ENCODE data around the gene EVL. TPM values are rescaled to one million over a fixed set of nuclear protein-coding genes. Genes with fewer than 3 reads are reported as not detected.

The EVL gene
- total and polyA plus RNA-seq, 2 donors (not counting 3 experiments of a cell fraction or from before 2014, with no cell fraction given): 34.6 to 62.5 TPM

DNA sequence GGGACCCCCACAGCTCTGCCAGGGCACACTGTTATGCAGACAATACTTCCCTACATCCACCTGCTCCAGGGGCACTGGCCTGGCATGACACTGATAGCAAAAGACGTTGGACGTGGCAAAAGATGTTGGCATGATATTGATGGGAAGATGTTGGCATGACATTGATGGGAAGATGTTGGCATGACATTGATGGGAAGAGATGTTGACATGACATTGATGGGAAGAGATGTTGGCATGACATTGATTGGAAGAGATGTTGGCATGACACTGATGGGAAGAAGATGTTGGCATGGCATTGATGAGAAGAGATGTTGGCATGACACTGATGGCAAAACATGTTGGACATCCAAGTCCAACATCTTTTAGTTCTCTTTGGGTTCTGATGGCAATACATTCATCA is 105.7 kb downstream of the EVL start:
- Histone ChIP-seq H3K4me3 (replicated peaks in 1 of 3; ENCODE audit: insufficient read depth in 1 of 3, low read depth in 1 of 3, low read length in 3 of 3) (no peak overlapping the region), H3K4me2 (ENCODE audit: insufficient read depth, low read length) (no peak overlapping the region), H3K9me3 (replicated peaks; ENCODE audit: control insufficient read depth, insufficient read depth, low read length) (no peaks in the 10 kb centered on the region), H2AFZ (ENCODE audit: low read depth, low read length) (no peak overlapping the region), H3K36me3 (ENCODE audit: control insufficient read depth in 2 of 2, extremely low read depth in 1 of 2, insufficient read depth in 2 of 2, low read length in 2 of 2) (no peaks in the 10 kb centered on the region), H3K9ac (replicated peaks; ENCODE audit: extremely low read depth, insufficient read depth, low read length) (no peak overlapping the region), H4K20me1 (replicated peaks; ENCODE audit: control insufficient read depth, extremely low read depth, insufficient read depth, low read length) (no peaks in the 10 kb centered on the region), H3K79me2 (ENCODE audit: control insufficient read depth, insufficient read depth, low read length) (no peaks in the 10 kb centered on the region), H3K27ac (ENCODE audit: insufficient read depth, low read depth, low read length) (no peak overlapping the region), H3K4me1 (ENCODE audit: control insufficient read depth, extremely low read depth, insufficient read depth, low read length) (no peaks in the 10 kb centered on the region), H3K27me3 (ENCODE audit: control insufficient read depth in 2 of 2, insufficient read depth in 2 of 2, low read length in 2 of 2) (peaks cover 0 to 4% of the 10 kb centered on the region in 2 experiments), H3K9me1 (replicated peaks; ENCODE audit: control insufficient read depth, extremely low read depth, insufficient read depth, low read length) (no peaks in the 10 kb centered on the region)
- intact Hi-C loops (cut with micrococcal nuclease): no loop called here
- no peak for DNase-seq (ENCODE audit: low read depth, low spot score)
- no peak for FAIRE-seq
- TF ChIP-seq GATA2 (IDR thresholded peaks at IDR 0.05; ENCODE audit: insufficient read depth, insufficient read length, low read depth, low read length) (no peak), JUN (IDR thresholded peaks at IDR 0.05; ENCODE audit: borderline replicate concordance, insufficient read depth, insufficient read length, low read depth) (no peak), MYC (IDR thresholded peaks at IDR 0.05; ENCODE audit: low read depth, low read length) (no peak), POLR2A (IDR thresholded peaks at IDR 0.05; ENCODE audit: low read depth, low read length) (no peak), POLR2AphosphoS5 (IDR thresholded peaks at IDR 0.05; ENCODE audit: insufficient read depth, low read depth, low read length) (no peak), MAX (IDR thresholded peaks at IDR 0.05; ENCODE audit: insufficient read depth, insufficient read length) (no peak), FOS (IDR thresholded peaks at IDR 0.05; ENCODE audit: borderline replicate concordance, insufficient read depth, low read length) (no peak), EZH2 (IDR thresholded peaks at IDR 0.05; ENCODE audit: borderline replicate concordance, low read depth, low read length, severe bottlenecking) (no peak)
- TF ChIP-seq, protein P1, sequence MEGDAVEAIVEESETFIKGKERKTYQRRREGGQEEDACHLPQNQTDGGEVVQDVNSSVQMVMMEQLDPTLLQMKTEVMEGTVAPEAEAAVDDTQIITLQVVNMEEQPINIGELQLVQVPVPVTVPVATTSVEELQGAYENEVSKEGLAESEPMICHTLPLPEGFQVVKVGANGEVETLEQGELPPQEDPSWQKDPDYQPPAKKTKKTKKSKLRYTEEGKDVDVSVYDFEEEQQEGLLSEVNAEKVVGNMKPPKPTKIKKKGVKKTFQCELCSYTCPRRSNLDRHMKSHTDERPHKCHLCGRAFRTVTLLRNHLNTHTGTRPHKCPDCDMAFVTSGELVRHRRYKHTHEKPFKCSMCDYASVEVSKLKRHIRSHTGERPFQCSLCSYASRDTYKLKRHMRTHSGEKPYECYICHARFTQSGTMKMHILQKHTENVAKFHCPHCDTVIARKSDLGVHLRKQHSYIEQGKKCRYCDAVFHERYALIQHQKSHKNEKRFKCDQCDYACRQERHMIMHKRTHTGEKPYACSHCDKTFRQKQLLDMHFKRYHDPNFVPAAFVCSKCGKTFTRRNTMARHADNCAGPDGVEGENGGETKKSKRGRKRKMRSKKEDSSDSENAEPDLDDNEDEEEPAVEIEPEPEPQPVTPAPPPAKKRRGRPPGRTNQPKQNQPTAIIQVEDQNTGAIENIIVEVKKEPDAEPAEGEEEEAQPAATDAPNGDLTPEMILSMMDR (IDR thresholded peaks at IDR 0.05; ENCODE audit: extremely low read depth in 1 of 2, insufficient read depth in 1 of 2, low read depth in 1 of 2, low read length in 2 of 2): no peak
- ChIA-PET POLR2A (no interaction called here), CTCF (interaction anchor here (0.6 kb wide), 1 partner anchor 384 kb away, joined by 5 read pairs; no protein-coding TSS in a partner anchor)
- dilution Hi-C loops (cut with MboI; ENCODE audit: extremely low pct_ligation_motif_present, low sequenced_read_pairs): no loop called here
- BruUV-seq (replicated peaks): no TSS peak

Measured in endothelial cell of umbilical vein (primary cell).